GM19238 (cell line): ENCODE data around the gene NUDT8.
"Not testable (repeated sequence)": the region's sequence is repeated elsewhere in the genome, so short reads cannot be mapped to it uniquely, and the experiment has no call there.

Experiments
- DNase-seq: peaks from one replicate; pipeline ENCODE4 v3.0.0; 2011; ENCODE audit warnings: low spot score; ENCODE audit not compliant: insufficient read length

Gene NUDT8

GRCh38 chr11:67628710-67629385, 889 bp downstream of the NUDT8 start:
- no peak for DNase-seq

GRCh38 chr11:67627812-67628624, 1.7 kb downstream of the NUDT8 start:
- no peak for DNase-seq

- no peak for DNase-seq
These were observed 2.3 kb downstream of the NUDT8 start for GRCh38 chr11:67627441-67627811.

- no peak for DNase-seq
These were observed 2.8 kb downstream of the NUDT8 start for GRCh38 chr11:67626970-67627369.

- DNase-seq = not testable (repeated sequence)
These were observed 3.5 kb downstream of the NUDT8 start for GRCh38 chr11:67626131-67626833.

GRCh38 chr11:67623795-67624194, 5.9 kb downstream of the NUDT8 start:
- DNase-seq = not testable (repeated sequence)

- DNase-seq = not testable (repeated sequence)
These were observed 6.8 kb downstream of the NUDT8 start for GRCh38 chr11:67622905-67623304.

- DNase-seq = not testable (repeated sequence)
These were observed 7.8 kb downstream of the NUDT8 start for GRCh38 chr11:67621928-67622327.

GRCh38 chr11:67620621-67621020, 9.1 kb downstream of the NUDT8 start:
- not testable (repeated sequence) for DNase-seq

GRCh38 chr11:67619683-67620618, 9.8 kb downstream of the NUDT8 start:
- DNase-seq = not testable (repeated sequence)

- DNase-seq = not testable (repeated sequence)
These were observed 10.7 kb downstream of the NUDT8 start for GRCh38 chr11:67618901-67619659.

GRCh38 chr11:67617243-67617953, 12.3 kb downstream of the NUDT8 start:
- no peak for DNase-seq

GRCh38 chr11:67616431-67617242, 13.1 kb downstream of the NUDT8 start:
- DNase-seq = no peak

- DNase-seq = no peak
These were observed 13.9 kb downstream of the NUDT8 start for GRCh38 chr11:67615728-67616430.

- peak; percentile 48 for DNase-seq
These were observed 14.7 kb downstream of the NUDT8 start for GRCh38 chr11:67614730-67615714.

- peak; percentile 88 for DNase-seq
These were observed 15.6 kb downstream of the NUDT8 start for GRCh38 chr11:67613960-67614715.
